GM12874 (cell line): Measurements from ENCODE around the gene BRCA2.

Experiments
- TF ChIP-seq, protein P1 (sequence below): IDR thresholded peaks from 2 replicates; pipeline ENCODE4 v1.5.1; 2011; ENCODE audit warnings: low read depth, mild to moderate bottlenecking, control low read depth, low read length, moderate library complexity; ENCODE audit not compliant: insufficient read depth

The BRCA2 gene, protein sequence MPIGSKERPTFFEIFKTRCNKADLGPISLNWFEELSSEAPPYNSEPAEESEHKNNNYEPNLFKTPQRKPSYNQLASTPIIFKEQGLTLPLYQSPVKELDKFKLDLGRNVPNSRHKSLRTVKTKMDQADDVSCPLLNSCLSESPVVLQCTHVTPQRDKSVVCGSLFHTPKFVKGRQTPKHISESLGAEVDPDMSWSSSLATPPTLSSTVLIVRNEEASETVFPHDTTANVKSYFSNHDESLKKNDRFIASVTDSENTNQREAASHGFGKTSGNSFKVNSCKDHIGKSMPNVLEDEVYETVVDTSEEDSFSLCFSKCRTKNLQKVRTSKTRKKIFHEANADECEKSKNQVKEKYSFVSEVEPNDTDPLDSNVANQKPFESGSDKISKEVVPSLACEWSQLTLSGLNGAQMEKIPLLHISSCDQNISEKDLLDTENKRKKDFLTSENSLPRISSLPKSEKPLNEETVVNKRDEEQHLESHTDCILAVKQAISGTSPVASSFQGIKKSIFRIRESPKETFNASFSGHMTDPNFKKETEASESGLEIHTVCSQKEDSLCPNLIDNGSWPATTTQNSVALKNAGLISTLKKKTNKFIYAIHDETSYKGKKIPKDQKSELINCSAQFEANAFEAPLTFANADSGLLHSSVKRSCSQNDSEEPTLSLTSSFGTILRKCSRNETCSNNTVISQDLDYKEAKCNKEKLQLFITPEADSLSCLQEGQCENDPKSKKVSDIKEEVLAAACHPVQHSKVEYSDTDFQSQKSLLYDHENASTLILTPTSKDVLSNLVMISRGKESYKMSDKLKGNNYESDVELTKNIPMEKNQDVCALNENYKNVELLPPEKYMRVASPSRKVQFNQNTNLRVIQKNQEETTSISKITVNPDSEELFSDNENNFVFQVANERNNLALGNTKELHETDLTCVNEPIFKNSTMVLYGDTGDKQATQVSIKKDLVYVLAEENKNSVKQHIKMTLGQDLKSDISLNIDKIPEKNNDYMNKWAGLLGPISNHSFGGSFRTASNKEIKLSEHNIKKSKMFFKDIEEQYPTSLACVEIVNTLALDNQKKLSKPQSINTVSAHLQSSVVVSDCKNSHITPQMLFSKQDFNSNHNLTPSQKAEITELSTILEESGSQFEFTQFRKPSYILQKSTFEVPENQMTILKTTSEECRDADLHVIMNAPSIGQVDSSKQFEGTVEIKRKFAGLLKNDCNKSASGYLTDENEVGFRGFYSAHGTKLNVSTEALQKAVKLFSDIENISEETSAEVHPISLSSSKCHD (N-terminal part only)

DNA sequence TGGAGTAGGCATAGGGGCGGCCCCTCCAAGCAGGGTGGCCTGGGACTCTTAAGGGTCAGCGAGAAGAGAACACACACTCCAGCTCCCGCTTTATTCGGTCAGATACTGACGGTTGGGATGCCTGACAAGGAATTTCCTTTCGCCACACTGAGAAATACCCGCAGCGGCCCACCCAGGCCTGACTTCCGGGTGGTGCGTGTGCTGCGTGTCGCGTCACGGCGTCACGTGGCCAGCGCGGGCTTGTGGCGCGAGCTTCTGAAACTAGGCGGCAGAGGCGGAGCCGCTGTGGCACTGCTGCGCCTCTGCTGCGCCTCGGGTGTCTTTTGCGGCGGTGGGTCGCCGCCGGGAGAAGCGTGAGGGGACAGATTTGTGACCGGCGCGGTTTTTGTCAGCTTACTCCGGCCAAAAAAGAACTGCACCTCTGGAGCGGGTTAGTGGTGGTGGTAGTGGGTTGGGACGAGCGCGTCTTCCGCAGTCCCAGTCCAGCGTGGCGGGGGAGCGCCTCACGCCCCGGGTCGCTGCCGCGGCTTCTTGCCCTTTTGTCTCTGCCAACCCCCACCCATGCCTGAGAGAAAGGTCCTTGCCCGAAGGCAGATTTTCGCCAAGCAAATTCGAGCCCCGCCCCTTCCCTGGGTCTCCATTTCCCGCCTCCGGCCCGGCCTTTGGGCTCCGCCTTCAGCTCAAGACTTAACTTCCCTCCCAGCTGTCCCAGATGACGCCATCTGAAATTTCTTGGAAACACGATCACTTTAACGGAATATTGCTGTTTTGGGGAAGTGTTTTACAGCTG, at the start of gene BRCA2, which contains the start of gene ZAR1L:
Gene BRCA2 (plus strand): TSS at position 271 of the 790 bp plus-strand sequence. CDS start 953 bp downstream, outside the sequence.
Gene ZAR1L (minus strand): TSS at position 126 of the 790 bp plus-strand sequence. CDS start 3,438 bp downstream, outside the sequence.
- TF ChIP-seq, protein P1, sequence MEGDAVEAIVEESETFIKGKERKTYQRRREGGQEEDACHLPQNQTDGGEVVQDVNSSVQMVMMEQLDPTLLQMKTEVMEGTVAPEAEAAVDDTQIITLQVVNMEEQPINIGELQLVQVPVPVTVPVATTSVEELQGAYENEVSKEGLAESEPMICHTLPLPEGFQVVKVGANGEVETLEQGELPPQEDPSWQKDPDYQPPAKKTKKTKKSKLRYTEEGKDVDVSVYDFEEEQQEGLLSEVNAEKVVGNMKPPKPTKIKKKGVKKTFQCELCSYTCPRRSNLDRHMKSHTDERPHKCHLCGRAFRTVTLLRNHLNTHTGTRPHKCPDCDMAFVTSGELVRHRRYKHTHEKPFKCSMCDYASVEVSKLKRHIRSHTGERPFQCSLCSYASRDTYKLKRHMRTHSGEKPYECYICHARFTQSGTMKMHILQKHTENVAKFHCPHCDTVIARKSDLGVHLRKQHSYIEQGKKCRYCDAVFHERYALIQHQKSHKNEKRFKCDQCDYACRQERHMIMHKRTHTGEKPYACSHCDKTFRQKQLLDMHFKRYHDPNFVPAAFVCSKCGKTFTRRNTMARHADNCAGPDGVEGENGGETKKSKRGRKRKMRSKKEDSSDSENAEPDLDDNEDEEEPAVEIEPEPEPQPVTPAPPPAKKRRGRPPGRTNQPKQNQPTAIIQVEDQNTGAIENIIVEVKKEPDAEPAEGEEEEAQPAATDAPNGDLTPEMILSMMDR, result no peak

DNA sequence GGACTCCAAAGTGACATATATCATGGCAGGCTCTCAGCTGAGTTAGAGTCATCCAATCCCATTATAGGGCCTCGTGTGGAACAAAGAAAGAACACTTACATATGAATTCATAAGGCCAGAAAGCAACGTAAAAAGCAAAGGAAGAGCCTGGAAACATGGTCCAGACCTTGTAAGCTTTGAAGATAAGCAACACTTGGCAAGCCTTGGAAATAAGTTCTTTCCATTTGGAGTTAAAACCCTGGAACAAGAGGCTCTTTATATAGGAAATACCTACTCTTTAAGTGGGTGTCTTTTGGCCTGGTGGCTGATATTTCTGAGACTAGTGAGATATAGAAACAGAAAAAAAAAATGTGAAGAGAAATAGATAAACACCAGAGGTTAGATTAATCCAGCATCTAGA, 49.6 kb upstream of the BRCA2 start:
- TF ChIP-seq, protein P1, result no peak

DNA sequence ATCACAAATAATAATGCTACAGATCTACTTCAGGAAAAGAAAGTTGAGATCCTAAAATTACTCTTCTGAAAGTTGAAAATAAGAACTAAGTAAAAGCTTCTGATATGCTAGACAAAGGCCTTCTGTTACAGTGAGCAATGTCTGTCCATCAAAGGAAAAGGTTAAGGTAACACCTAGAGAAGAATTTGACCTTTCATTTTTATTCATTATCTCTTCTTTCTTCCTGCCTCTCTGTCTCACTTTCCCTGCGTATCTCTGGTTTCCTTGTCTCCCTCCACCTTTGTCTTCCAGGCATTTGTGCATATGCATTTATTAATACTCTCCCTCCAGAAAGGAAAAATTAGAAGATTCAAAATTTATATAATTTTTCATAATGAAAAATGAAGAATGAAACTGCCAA, 49.2 kb upstream of the BRCA2 start:
- TF ChIP-seq, protein P1, result no peak

DNA sequence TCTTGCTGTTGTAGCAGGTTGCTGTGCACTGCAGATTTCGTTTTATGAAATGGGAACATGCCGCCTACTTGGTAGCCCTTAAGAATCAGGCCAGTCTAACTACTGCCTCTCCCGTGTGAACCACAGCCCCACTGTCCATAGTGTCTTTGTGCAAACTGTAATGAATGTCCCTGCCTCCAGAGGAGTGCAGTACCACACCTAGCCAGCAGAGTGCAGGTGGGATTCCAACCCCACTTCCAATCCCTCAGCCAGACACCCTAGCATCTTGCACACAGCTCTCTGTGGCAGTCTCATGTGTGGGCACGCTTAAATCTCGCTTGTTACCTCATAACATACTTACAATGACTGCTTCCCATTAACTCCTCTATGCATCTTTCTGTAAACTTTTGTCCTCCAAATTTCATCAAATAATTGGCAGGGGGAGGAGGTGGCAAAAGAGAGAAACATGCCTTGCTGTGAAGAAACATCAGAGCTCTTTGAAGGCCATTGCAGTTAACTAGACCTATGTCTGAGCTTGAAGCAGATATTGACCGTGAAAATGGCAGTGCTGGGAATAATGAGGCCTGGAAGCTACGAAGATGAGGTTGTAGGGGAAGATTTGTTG, 47.4 kb upstream of the BRCA2 start:
- TF ChIP-seq, protein P1, result peak; percentile 87

DNA sequence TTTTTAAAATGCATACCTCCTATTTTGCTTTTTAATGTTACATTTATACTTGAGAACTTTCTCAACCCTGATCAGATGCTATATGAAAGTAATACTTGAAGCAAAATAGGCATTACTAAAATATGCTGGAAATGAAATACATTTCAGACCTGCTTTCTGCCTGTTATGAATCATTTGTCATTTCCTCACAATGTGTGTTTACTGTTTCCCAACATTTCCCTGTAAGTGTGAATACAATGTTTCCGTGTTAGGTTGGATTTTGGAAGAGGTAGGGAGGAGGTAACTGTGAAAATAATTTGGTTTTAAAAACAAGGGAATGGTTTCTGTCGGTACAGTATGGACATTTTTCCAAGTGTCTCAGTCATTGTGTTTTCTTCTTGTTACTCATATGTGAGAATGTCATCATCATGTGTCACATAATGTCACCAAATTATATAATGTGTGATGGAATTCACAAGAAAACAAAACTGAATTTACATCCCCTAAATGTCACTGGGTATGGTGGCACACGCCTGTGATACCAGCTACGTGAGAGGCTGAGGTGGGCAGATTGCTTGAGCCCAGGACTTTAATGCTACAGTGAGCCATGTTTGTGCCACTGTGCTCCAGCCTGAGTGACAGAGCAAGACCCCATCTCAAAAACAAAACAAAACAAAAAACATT, 43.2 kb upstream of the BRCA2 start:
- TF ChIP-seq, protein P1, result no peak

DNA sequence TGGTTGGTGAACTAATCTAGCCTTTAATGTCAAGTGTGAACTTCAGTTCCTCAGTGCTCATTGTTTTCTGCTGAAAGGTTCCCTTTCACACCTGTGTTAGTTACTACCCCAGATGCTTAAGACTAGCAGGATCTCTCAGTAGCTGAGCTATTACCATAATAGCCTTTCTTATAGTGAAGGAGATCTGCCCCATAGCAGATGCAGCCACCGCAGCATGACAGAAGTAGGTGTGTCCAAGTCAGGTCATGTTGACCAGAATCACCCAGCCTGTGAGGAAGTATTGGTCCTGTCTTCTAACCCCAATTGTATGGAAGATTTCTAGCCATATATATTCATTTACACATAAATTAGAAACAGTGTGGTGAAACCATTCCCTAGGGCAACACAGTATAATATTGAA, 37.5 kb upstream of the BRCA2 start:
- TF ChIP-seq, protein P1, result no peak
